C4-2B (cell line): ENCODE results near the gene KANSL1L.

ENCODE experiments used
- H3K27ac ChIP-seq: fragments of 450-650 bp; 2 replicates; pipeline ENCODE4 v1.5.1; 2017
- CTCF ChIP-seq: fragments of 450-650 bp; conservative IDR thresholded peaks from 2 replicates; pipeline ENCODE4 v1.5.1; 2017; ENCODE audit warnings: mild to moderate bottlenecking
- ZFX ChIP-seq: fragments of 450-650 bp; IDR thresholded peaks from 2 replicates; pipeline ENCODE4 v1.6.1; 2017

The KANSL1L gene

GRCh38 chr2:210170446-210171303 is 534 bp downstream of the KANSL1L start:
- H3K27ac ChIP-seq = peak overlapping the region; percentile 96
- no peak for TF ChIP-seq ZFX
- TF ChIP-seq CTCF = no peak

GRCh38 chr2:210170196-210170445 is 1.1 kb downstream of the KANSL1L start:
- no peak for TF ChIP-seq CTCF
- no peak for TF ChIP-seq ZFX
- H3K27ac ChIP-seq = peak overlapping the region; percentile 96

- TF ChIP-seq ZFX = no peak
- no peak for TF ChIP-seq CTCF
- H3K27ac ChIP-seq = peak overlapping the region; percentile 96
Observed at GRCh38 chr2:210169516-210170195, 1.6 kb downstream of the KANSL1L start.

GRCh38 chr2:210167227-210167626 is 4.0 kb downstream of the KANSL1L start:
- no peak overlapping the region for H3K27ac ChIP-seq
- no peak for TF ChIP-seq ZFX
- no peak for TF ChIP-seq CTCF

GRCh38 chr2:210162466-210163124 is 8.6 kb downstream of the KANSL1L start:
- H3K27ac ChIP-seq = no peak overlapping the region
- TF ChIP-seq ZFX = no peak

- no peak for TF ChIP-seq CTCF
- TF ChIP-seq ZFX = no peak
- no peak overlapping the region for H3K27ac ChIP-seq
Observed at GRCh38 chr2:210159059-210159458, 12.2 kb downstream of the KANSL1L start.

GRCh38 chr2:210158236-210158635 is 13.0 kb downstream of the KANSL1L start:
- TF ChIP-seq CTCF (no peak), ZFX (no peak)
- H3K27ac ChIP-seq = no peak overlapping the region
